Right kidney (tissue), 1 donor: ENCODE data around the gene UBE2D4.
"Not testable (repeated sequence)": the region's sequence is repeated elsewhere in the genome, so short reads cannot be mapped to it uniquely, and the experiment has no call there.

ENCODE experiments used
- DNase-seq: peaks from one replicate; pipeline ENCODE4 v3.0.0-alpha.2; 2016

The UBE2D4 gene

GRCh38 chr7:43966392-43966791, 40.2 kb downstream of the UBE2D4 start:
- not testable (repeated sequence) for DNase-seq

GRCh38 chr7:43968172-43969040, 42.2 kb downstream of the UBE2D4 start:
- not testable (repeated sequence) for DNase-seq

GRCh38 chr7:43969586-43969985, 43.4 kb downstream of the UBE2D4 start:
- not testable (repeated sequence) for DNase-seq

- DNase-seq: not testable (repeated sequence)
These were observed 44.5 kb downstream of the UBE2D4 start for GRCh38 chr7:43970698-43971097.

- DNase-seq: not testable (repeated sequence)
These were observed 47.9 kb downstream of the UBE2D4 start for GRCh38 chr7:43974033-43974573.

GRCh38 chr7:43974725-43975482, 48.7 kb downstream of the UBE2D4 start:
- DNase-seq: not testable (repeated sequence)

GRCh38 chr7:43977525-43977924, 51.3 kb downstream of the UBE2D4 start:
- no peak for DNase-seq

- DNase-seq: not testable (repeated sequence)
These were observed 51.9 kb downstream of the UBE2D4 start for GRCh38 chr7:43978102-43978501.

GRCh38 chr7:43982848-43983247, 56.6 kb downstream of the UBE2D4 start:
- not testable (repeated sequence) for DNase-seq

GRCh38 chr7:43983736-43984135, 57.5 kb downstream of the UBE2D4 start:
- not testable (repeated sequence) for DNase-seq

GRCh38 chr7:43985904-43986864, 59.9 kb downstream of the UBE2D4 start:
- peak; percentile 65 for DNase-seq

GRCh38 chr7:43987476-43987875, 61.2 kb downstream of the UBE2D4 start:
- DNase-seq: not testable (repeated sequence)

GRCh38 chr7:43990011-43990585, 63.9 kb downstream of the UBE2D4 start:
- peak; percentile 18 for DNase-seq

- DNase-seq: not testable (repeated sequence)
These were observed 64.6 kb downstream of the UBE2D4 start for GRCh38 chr7:43990829-43991228.

GRCh38 chr7:43992896-43993295, 66.7 kb downstream of the UBE2D4 start:
- not testable (repeated sequence) for DNase-seq

GRCh38 chr7:43994681-43995080, 68.4 kb downstream of the UBE2D4 start:
- DNase-seq: not testable (repeated sequence)

- DNase-seq: not testable (repeated sequence)
These were observed 71.3 kb downstream of the UBE2D4 start, which contains the start of gene SPDYE1 for GRCh38 chr7:43997532-43997931. Gene SPDYE1 (plus strand): TSS chr7:43997897. CDS start chr7:43999950, 2,053 bp downstream.
